Bone marrow (tissue), 2 donors: Measurements from ENCODE around the gene PDIA6.

Experiments
- DNase-seq, 2 donors: peaks; one replicate each; lab custom pipeline; 2025; lab: John Stamatoyannopoulos, UW

Gene PDIA6

DNA sequence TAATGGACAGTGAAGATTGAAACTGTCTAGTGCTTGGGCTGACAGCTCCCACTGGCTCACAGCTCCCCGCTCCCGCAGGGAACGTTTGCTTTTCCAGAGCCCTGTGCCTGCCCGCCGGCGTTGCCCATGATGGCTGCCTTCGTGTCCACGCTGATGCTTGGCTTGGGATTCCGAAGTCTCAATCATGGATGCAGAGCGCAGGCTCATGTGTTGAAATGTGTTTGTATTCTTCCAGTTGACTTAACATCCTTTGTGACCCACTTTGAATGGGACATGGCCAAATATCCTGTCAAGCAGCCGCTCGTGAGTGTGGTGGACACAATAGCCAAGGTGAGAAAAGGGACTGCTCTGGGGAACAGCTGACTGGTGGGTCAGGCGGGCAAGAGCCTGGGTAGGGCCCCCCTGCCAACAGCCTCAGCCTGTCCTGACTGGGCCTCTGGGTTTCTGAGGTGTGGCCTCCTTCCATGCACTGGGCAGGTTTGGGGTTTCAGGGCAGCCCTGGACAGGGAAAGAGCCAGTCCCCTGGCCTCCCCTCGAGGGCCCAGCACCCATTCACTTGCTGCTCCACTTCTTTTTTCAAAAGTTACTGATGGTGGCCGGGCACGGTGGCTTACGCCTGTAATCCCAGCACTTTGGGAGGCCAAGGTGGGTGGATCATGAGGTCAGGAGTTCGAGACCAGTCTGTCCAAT lies 48.3 kb downstream of the PDIA6 start:
- DNase-seq: no peak

DNA sequence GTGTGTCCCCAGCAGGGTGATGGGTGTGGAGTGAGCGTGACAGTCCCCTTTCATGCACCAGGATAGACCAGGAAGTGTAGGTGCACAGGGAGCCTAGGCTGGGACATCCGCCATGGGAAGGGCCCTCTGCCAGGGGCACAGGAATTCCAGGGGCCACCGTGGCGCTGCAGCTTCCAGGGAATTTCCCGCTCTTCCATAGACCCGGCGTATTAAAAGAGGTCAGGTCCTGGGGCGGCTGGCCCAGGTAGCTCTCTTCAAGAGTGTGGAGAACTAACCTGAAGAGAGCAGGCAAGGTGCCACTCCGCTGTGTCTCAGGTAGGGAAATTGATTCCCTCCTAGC lies 49.2 kb downstream of the PDIA6 start:
- DNase-seq: no peak

DNA sequence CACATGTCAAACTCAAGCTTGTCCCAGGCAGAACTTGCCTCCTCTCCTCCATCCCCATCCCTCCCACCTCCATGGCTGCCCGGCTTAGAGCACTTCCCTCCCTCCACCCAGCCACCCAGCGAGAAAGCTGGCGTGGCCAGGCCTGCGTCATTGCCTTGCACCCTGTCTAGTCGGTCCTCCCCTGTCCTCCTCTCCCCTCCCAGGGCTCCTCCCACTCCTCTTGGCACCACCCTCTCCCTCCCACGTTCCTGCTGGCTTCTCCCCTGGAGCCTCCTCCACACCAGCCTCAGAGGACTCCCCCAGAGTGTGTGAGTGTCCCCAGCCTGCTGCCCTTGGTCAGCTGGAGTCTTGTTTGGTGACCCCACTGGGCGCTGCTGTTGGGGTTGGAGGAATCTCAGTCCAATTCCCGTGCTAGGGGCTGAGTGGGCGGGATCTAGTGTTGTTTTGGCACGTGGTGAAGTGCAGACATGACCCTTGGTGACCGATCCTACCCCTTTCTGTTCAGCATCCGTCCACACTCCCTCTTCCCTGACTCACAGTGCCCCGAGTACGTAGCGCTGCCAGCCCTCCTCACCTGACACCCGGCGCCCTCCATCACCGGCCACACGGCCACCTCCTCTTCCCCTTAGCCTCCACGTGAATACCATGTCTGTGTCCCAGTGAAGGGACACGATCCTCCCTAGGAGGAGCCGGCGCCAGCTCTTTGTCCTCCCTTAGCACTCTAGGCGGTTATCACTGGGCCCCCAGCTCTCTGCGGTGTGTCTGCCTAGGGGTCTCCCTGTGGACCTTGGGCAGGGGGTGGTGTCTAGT lies 49.7 kb downstream of the PDIA6 start:
- DNase-seq: no peak

DNA sequence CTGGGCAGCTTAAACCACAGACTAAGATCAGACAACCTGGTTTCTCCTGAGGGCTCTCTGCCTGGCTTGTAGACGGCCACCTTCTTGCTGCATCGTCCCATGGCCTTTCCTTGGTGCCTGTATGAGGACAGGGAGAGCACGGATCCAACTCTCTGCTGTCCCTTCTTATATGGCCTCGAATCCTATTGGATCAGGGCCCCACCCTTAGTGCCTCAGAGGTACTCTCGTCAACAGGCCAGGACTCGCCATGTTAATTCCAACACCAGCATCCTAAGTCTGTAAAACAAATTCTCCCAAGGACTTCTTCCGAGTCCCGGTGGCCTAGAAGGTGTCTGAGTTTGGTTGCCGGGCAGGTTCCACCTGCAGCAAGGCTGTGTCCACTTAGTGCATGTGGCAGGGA lies 51.0 kb downstream of the PDIA6 start:
- no peak for DNase-seq

- DNase-seq: no peak
Observed at GRCh38 chr2:10760794-10761504, 51.6 kb downstream of the PDIA6 start.

- DNase-seq: no peak
Observed at GRCh38 chr2:10759151-10759714, 53.4 kb downstream of the PDIA6 start.

DNA sequence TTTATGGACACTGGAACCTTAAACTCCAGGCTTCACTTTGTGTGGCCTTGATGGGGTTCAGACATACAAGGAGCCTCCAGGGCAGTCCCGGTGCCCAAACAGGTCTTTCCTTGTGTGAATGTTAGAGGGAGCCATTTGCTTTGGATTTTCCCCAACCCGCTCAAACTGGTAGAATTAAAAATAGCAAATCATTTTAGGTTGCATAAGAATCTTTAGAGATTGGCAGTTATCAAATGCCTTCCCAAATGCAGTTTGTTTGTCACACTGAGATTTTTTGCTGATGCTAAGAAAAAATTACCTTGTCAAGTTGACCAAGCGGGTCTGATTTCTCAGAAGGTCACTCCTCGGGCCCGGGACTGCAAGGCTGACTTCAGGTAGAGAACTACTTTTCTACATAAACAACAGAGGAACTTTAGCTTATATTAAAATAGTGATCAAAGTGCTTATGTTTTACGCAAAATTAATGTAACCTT lies 54.7 kb downstream of the PDIA6 start:
- DNase-seq: no peak

- DNase-seq: no peak
Observed at GRCh38 chr2:10755621-10756020, 57.0 kb downstream of the PDIA6 start.

DNA sequence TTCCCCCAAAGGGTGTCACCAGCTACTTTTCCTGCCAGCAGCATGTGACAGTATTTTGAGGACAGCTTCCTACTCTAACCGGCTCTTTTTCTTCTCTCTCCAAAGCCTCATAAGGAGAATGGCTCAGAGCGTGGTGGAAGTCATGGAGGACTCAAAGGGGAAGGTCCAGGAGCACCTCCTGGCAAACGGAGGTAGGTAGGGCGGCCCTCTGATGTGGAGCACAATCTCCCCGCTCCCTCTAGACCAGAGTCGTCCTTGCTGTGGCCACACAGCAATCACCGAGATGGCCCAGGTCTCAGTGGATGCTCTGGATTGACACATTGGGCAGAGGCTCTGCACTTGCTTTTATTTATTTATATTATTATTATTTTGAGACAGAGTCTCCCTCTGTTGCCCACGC lies 58.7 kb downstream of the PDIA6 start:
- DNase-seq: no peak

DNA sequence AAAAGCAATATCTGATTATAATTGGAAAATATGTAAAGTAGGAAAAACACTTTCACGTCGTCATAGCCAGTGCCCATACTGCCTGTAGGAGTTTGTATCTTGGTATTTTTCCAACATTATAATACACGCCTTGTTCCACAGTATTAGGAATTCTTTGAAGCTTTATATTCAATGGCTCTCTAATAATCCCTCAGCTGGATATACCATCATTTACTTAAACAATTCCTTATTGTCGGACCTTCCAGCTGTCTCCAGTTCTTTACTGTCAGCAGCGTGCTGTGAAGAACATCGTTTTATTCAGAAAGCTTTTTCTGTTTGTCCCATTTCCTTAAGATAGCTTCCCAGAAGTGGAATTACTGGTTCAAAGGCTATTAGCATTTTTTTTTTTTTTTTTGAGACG lies 59.4 kb downstream of the PDIA6 start:
- no peak for DNase-seq

- DNase-seq: no peak
Observed at GRCh38 chr2:10752236-10752635, 60.3 kb downstream of the PDIA6 start.

GRCh38 chr2:10750610-10751009 lies 62.0 kb downstream of the PDIA6 start:
- DNase-seq: no peak

GRCh38 chr2:10742666-10743065 lies 69.9 kb downstream of the PDIA6 start:
- DNase-seq: no peak

DNA sequence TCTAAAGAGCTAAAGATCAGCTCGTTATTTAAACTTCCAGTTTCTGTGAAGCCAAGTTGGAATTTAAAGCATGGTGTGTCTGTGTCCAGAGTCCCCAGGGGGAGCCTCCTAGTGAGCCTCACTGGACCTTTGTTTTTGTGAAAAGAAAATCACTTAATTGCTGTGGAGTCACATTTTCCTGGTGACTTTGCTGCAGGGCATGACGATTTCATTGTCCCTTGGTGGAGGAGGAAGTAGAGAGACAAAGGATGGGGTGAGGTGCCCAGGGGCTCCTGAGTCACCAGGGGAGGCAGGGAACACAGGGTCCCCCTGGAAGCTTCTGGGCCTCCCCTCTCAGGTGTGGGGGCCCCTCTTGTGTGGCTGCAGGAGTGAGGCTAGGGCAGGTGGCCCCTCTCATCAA lies 71.4 kb downstream of the PDIA6 start:
- DNase-seq: no peak

DNA sequence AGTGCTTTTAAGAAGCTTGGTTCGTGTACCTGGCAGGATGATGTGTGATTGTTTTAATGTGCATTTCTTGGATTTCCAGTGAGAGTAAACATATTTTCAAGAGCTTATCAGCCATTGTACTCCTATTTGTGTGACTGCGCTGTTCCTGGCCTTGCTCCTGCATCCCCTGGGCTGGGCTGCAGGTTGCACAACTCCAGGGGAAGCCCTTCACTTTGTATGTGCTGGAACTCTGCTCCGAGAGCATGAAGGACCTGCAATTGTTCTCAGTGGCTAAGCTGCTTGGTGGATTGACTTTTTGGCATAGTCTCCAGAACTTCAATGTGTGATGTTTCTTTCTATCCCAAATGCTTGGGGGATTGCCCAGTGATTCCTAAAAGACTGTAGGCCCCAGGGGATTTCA lies 72.4 kb downstream of the PDIA6 start:
- DNase-seq: no peak

GRCh38 chr2:10738192-10738591 lies 74.4 kb downstream of the PDIA6 start:
- no peak for DNase-seq

GRCh38 chr2:10733980-10734379 lies 78.6 kb downstream of the PDIA6 start:
- DNase-seq: no peak

DNA sequence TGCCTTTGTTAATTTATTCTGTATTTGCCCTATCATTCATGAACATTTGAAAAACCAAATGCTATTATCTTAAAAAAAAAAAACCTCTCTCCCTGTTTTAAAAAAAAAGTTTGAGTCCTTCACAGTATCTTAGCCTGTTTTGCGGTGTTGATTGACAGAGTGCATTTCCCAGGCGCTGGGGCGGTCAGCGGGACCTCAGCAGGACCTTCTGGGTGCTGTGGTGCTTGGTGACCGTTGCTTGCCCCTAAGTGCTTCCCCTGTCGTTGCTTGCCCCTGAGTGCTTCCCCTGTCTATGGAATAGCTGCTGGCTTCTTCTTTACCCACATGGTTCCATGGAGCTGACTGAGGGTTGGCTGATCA lies 79.0 kb downstream of the PDIA6 start:
- no peak for DNase-seq
